IMR-90 (cell line): Measurements from ENCODE around the gene GDF10. TPM values are rescaled to one million over a fixed set of nuclear protein-coding genes. Genes with fewer than 3 reads are reported as not detected.

ENCODE experiments used
- ATAC-seq: fragments of 200-7000 bp; cut with Tn5 transposase; 2 replicates; pipeline ENCODE4 v1.9.1; 2020; ENCODE audit warnings: low read depth, mild to moderate bottlenecking, moderate library complexity
- BruUV-seq: library from RNA; stranded (reverse); fragments of 400-500 nt; replicated peaks from 2 replicates; lab custom pipeline; 2021; lab: Mats Ljungman, UMichigan
- CTCF ChIA-PET: fragments of 300-600 bp; formaldehyde crosslinking; extraction: SDS; loops from one replicate; lab custom pipeline; 2021; ENCODE audit warnings: antibody characterized with exemption; lab: Yijun Ruan, JAX
- POLR2A ChIA-PET: fragments of 300-600 bp; sonication (Branson Sonifier 250); formaldehyde crosslinking; loops from one replicate; lab custom pipeline; 2022; ENCODE audit warnings: antibody characterized with exemption; ENCODE audit not compliant: unreplicated experiment; lab: Charles Lee
- DNase-seq: peaks from one replicate; pipeline ENCODE4 v3.0.0; 2013
- H2AFZ ChIP-seq: replicated peaks from 2 replicates; pipeline ENCODE3; 2013; ENCODE audit warnings: low read length, mild to moderate bottlenecking; ENCODE audit not compliant: poor library complexity
- H2AK5ac ChIP-seq: 2 replicates; pipeline ENCODE4 v1.6.1; 2013; ENCODE audit warnings: low read depth, low read length, inconsistent platforms
- H2AK9ac ChIP-seq: replicated peaks from 2 replicates; pipeline ENCODE3; 2013; ENCODE audit warnings: mild to moderate bottlenecking, low read depth, low read length, moderate library complexity; ENCODE audit not compliant: poor library complexity
- H2BK120ac ChIP-seq: 2 replicates; pipeline ENCODE4 v1.6.1; 2013; ENCODE audit warnings: low read depth, low read length, inconsistent platforms
- H2BK15ac ChIP-seq: 3 replicates; pipeline ENCODE4 v1.6.1; 2013; ENCODE audit warnings: low read depth, low read length, inconsistent platforms
- H2BK20ac ChIP-seq: 2 replicates; pipeline ENCODE4 v1.6.1; 2013; ENCODE audit warnings: low read depth, mild to moderate bottlenecking, inconsistent platforms, low read length, moderate library complexity
- H2BK5ac ChIP-seq: 2 replicates; pipeline ENCODE4 v1.6.1; 2013; ENCODE audit warnings: mild to moderate bottlenecking, low read depth, low read length, inconsistent platforms; ENCODE audit not compliant: poor library complexity, severe bottlenecking
- H3K14ac ChIP-seq: replicated peaks from 2 replicates; pipeline ENCODE4 v1.6.1; 2013; ENCODE audit warnings: low read depth, low read length, inconsistent platforms
- H3K18ac ChIP-seq: 2 replicates; pipeline ENCODE4 v1.6.1; 2013; ENCODE audit warnings: low read depth, low read length, control low read depth
- H3K23ac ChIP-seq: 2 replicates; pipeline ENCODE4 v1.6.1; 2013; ENCODE audit warnings: low read depth, low read length, inconsistent platforms
- H3K27ac ChIP-seq: 2 replicates; pipeline ENCODE4 v1.5.1; 2013; ENCODE audit warnings: mild to moderate bottlenecking, control low read depth, low read length; ENCODE audit not compliant: insufficient read depth
- H3K27me3 ChIP-seq: 2 replicates; pipeline ENCODE4 v1.6.1; 2013; ENCODE audit warnings: low read length; ENCODE audit not compliant: control insufficient read depth, insufficient read depth
- H3K36me3 ChIP-seq: 2 replicates; pipeline ENCODE4 v1.6.1; 2013; ENCODE audit warnings: low read length, mixed read lengths; ENCODE audit not compliant: control insufficient read depth, insufficient read depth
- H3K4ac ChIP-seq: 2 replicates; pipeline ENCODE4 v1.6.1; 2013; ENCODE audit warnings: low read depth, low read length, inconsistent platforms
- H3K4me1 ChIP-seq: 2 replicates; pipeline ENCODE4 v1.6.1; 2013; ENCODE audit warnings: low read length, mixed read lengths; ENCODE audit not compliant: control insufficient read depth, insufficient read depth
- H3K4me2 ChIP-seq: 2 replicates; pipeline ENCODE4 v1.6.1; 2013; ENCODE audit warnings: low read depth, mild to moderate bottlenecking, control low read depth, low read length, moderate library complexity
- H3K4me3 ChIP-seq: 2 replicates; pipeline ENCODE4 v1.5.1; 2013; ENCODE audit warnings: low read depth, mild to moderate bottlenecking, control low read depth, low read length, moderate library complexity; ENCODE audit not compliant: insufficient read depth
- H3K56ac ChIP-seq: 2 replicates; pipeline ENCODE4 v1.6.1; 2013; ENCODE audit warnings: low read length, inconsistent platforms; ENCODE audit not compliant: insufficient read depth; ENCODE audit errors: extremely low read depth
- H3K79me1 ChIP-seq, 2 experiments: 2 replicates each; pipeline ENCODE4 v1.6.1; 2013; ENCODE audit warnings: low read length in 2 of 2, inconsistent platforms in 1 of 2, low read depth in 1 of 2
- H3K9ac ChIP-seq: 2 replicates; pipeline ENCODE4 v1.6.1; 2013; ENCODE audit warnings: low read depth, low read length, control low read depth
- H3K9me1 ChIP-seq: 2 replicates; pipeline ENCODE4 v1.6.1; 2013; ENCODE audit warnings: low read length, inconsistent platforms; ENCODE audit not compliant: insufficient read depth
- H3K9me3 ChIP-seq: 2 replicates; pipeline ENCODE4 v1.6.1; 2013; ENCODE audit warnings: low read length; ENCODE audit not compliant: control insufficient read depth, insufficient read depth
- H4K20me1 ChIP-seq: 2 replicates; pipeline ENCODE4 v1.6.1; 2013; ENCODE audit warnings: low read length, inconsistent platforms; ENCODE audit not compliant: insufficient read depth
- H4K5ac ChIP-seq: 2 replicates; pipeline ENCODE4 v1.6.1; 2013; ENCODE audit warnings: mild to moderate bottlenecking, low read depth, low read length, control low read depth
- H4K8ac ChIP-seq, 2 experiments: 2 replicates each; pipeline ENCODE4 v1.6.1; 2013; ENCODE audit warnings: low read depth in 2 of 2, low read length in 2 of 2, control low read depth in 1 of 2, inconsistent platforms in 1 of 2
- H4K91ac ChIP-seq: 2 replicates; pipeline ENCODE4 v1.6.1; 2013; ENCODE audit warnings: low read depth, low read length, inconsistent platforms; ENCODE audit not compliant: insufficient read depth
- CHD1 ChIP-seq: IDR thresholded peaks from 2 replicates; pipeline ENCODE4 v1.6.1; 2012; ENCODE audit warnings: low read depth, low read length, improper control_type of control experiment
- MXI1 ChIP-seq: IDR thresholded peaks from 2 replicates; pipeline ENCODE4 v1.6.1; 2012; ENCODE audit warnings: low read depth, mild to moderate bottlenecking, low read length, moderate library complexity, borderline replicate concordance
- POLR2A ChIP-seq: IDR thresholded peaks from 2 replicates; pipeline ENCODE4 v1.6.1; 2012; ENCODE audit warnings: mild to moderate bottlenecking, low read depth, low read length
- RAD21 ChIP-seq: IDR thresholded peaks from 2 replicates; pipeline ENCODE4 v1.6.1; 2012; ENCODE audit warnings: low read length, improper control_type of control experiment
- RCOR1 ChIP-seq: IDR thresholded peaks from 2 replicates; pipeline ENCODE4 v1.6.1; 2012; ENCODE audit warnings: mild to moderate bottlenecking, low read length, improper control_type of control experiment; ENCODE audit not compliant: insufficient replicate concordance
- RFX5 ChIP-seq: IDR thresholded peaks from 2 replicates; pipeline ENCODE4 v1.8.0; 2012; ENCODE audit warnings: low read depth, mild to moderate bottlenecking, low read length, moderate library complexity
- dilution Hi-C: fragments of 300-500 bp; cut with HindIII; formaldehyde crosslinking; loops from one replicate; pipeline ENCODE4 v1.14.3; 2018; ENCODE audit warnings: low sequenced_read_pairs; ENCODE audit not compliant: unreplicated experiment
- in situ Hi-C: fragments of 300-500 bp; cut with MboI; formaldehyde crosslinking; loops from 3 replicates; pipeline ENCODE4 v1.14.3; 2019; ENCODE audit warnings: low sequenced_read_pairs, inconsistent platforms, mixed read lengths
- intact Hi-C: fragments of 100-400 bp; cut with micrococcal nuclease; formaldehyde crosslinking; loops from 2 replicates; pipeline ENCODE4 v1.10.0; 2022
- polyA plus RNA-seq, 3 experiments: library from polyadenylated mRNA; depleted of rRNA; stranded (reverse); fragments of >200 nt; gene quantifications; 2 replicates each; pipeline ENCODE4 v1.2.3, GENCODE V29; 2012; ENCODE audit warnings: low replicate concordance in 1 of 3
- total RNA-seq: library from RNA; depleted of rRNA; stranded (reverse); fragments of >200 nt; gene quantifications from 2 replicates; pipeline ENCODE4 v1.2.3, GENCODE V29; 2012
- TF ChIP-seq, protein P1 (sequence below): fragments of 150-350 bp; IDR thresholded peaks from 2 replicates; pipeline ENCODE4 v1.6.1; 2017; ENCODE audit warnings: mild to moderate bottlenecking, antibody characterized with exemption, low read length, low read depth

Gene GDF10
- total and polyA plus RNA-seq, 2 of the 4 experiments (the other 2 are of a cell fraction), result 0.34 TPM; not detected in 1

DNA sequence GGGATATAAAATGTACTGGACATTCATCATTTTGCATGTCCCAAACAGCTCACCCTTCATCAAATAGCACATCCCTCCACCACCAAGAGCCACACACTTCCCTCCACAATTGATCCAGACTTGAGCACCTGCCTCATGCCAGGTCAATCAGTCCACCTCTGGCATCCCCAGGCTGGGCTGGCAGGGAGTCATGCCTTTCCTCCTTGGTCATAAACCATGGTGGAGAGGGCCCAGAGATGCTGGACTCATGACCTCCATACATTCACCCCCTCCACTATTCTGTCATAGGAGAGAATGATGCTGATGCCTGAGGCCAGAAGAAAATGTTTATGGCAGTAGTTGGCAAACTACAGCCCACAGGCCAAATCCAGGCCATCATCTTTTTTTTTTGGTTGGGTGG is 16.1 kb upstream of the GDF10 start:
- intact Hi-C loops, result no loop called here
- H3K4me1 ChIP-seq, result no peaks in the 10 kb centered on the region
- H3K14ac ChIP-seq, result no peak overlapping the region
- H3K36me3 ChIP-seq, result no peaks in the 10 kb centered on the region
- no peak overlapping the region for H3K56ac ChIP-seq
- dilution Hi-C loops, result no loop called here
- no peaks in the 10 kb centered on the region for H4K20me1 ChIP-seq
- ATAC-seq (no peak), DNase-seq (no peak)
- H3K4ac ChIP-seq, result no peak overlapping the region
- no peak overlapping the region for H2BK20ac ChIP-seq
- H3K18ac ChIP-seq, result no peak overlapping the region
- no peaks in the 10 kb centered on the region for H3K79me1 ChIP-seq
- in situ Hi-C loops, result no loop called here
- H3K9me3 ChIP-seq, result no peaks in the 10 kb centered on the region
- no TSS peak for BruUV-seq
- H2AK5ac ChIP-seq, result no peak overlapping the region
- no peak overlapping the region for H3K4me3 ChIP-seq
- POLR2A ChIA-PET, result no interaction called here
- no peak overlapping the region for H4K5ac ChIP-seq
- no peak overlapping the region for H2AFZ ChIP-seq
- H3K23ac ChIP-seq, result no peak overlapping the region
- H3K9me1 ChIP-seq, result no peaks in the 10 kb centered on the region; the same call in 1 of the 2 replicates
- no peak overlapping the region for H4K91ac ChIP-seq
- H2BK120ac ChIP-seq, result no peak overlapping the region
- H4K8ac ChIP-seq, result no peak overlapping the region
- CTCF ChIA-PET, result no interaction called here
- H3K27ac ChIP-seq, result no peak overlapping the region
- TF ChIP-seq MXI1 (no peak), RAD21 (no peak), POLR2A (no peak), RFX5 (no peak), RCOR1 (no peak), CHD1 (no peak)
- TF ChIP-seq, protein P1, sequence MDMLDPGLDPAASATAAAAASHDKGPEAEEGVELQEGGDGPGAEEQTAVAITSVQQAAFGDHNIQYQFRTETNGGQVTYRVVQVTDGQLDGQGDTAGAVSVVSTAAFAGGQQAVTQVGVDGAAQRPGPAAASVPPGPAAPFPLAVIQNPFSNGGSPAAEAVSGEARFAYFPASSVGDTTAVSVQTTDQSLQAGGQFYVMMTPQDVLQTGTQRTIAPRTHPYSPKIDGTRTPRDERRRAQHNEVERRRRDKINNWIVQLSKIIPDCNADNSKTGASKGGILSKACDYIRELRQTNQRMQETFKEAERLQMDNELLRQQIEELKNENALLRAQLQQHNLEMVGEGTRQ, result no peak
- no peak overlapping the region for H3K9ac ChIP-seq
- H2BK5ac ChIP-seq, result no peak overlapping the region
- no peak overlapping the region for H2AK9ac ChIP-seq
- H3K4me2 ChIP-seq, result no peak overlapping the region
- H3K27me3 ChIP-seq, result peaks cover 22% of the 10 kb centered on the region
- H2BK15ac ChIP-seq, result no peak overlapping the region
